K562 (cell line): ENCODE data around the gene NPDC1. TPM values are rescaled to one million over a fixed set of nuclear protein-coding genes. Genes with fewer than 3 reads are reported as not detected.

ENCODE experiments used
- ARID4B ChIP-seq: sonication (generic); formaldehyde crosslinking; IDR thresholded peaks from 2 replicates; pipeline ENCODE4 v1.8.0; 2022; ENCODE audit warnings: mild to moderate bottlenecking, missing genetic modification reagents
- CBX2 ChIP-seq: fragments of 200-600 bp; sonication (generic); IDR thresholded peaks from one replicate; pipeline ENCODE4 v1.6.1; 2012; ENCODE audit warnings: mild to moderate bottlenecking, low read length, inconsistent platforms; ENCODE audit not compliant: insufficient read depth, poor library complexity, severe bottlenecking
- CC2D1A ChIP-seq: fragments of 450-650 bp; IDR thresholded peaks from 2 replicates; pipeline ENCODE4 v1.6.1; 2017; ENCODE audit warnings: mild to moderate bottlenecking
- EZH2 ChIP-seq: IDR thresholded peaks from 2 replicates; pipeline ENCODE4 v1.6.1; 2012; ENCODE audit warnings: low read depth, mild to moderate bottlenecking, inconsistent platforms, low read length, borderline replicate concordance
- SPI1 ChIP-seq: IDR thresholded peaks from 2 replicates; pipeline ENCODE4 v1.6.1; 2011; ENCODE audit warnings: low read depth, low read length, control low read depth, borderline replicate concordance
- SRSF1 ChIP-seq: fragments of 200-400 bp; formaldehyde crosslinking; IDR thresholded peaks from 2 replicates; pipeline ENCODE4 v1.6.1; 2017; ENCODE audit warnings: mild to moderate bottlenecking, low read depth, low read length, moderate library complexity
- USF2 ChIP-seq: sonication (generic); formaldehyde crosslinking; IDR thresholded peaks from 2 replicates; pipeline ENCODE4 v1.5.0; 2020; ENCODE audit warnings: missing genetic modification reagents
- polyA plus RNA-seq, 8 experiments: library from polyadenylated mRNA; depleted of rRNA in 4 of 8; stranded (reverse) in 5 of 8; unstranded in 3 of 8; fragments of >200 nt; fragmentation: Nextera tagmentation in 2 of 8; fragmentation: Illumina TruSeq in 1 of 8; extraction: Ambion mirVana in 2 of 8; extraction: Trizol in 1 of 8; gene quantifications; 2 replicates each; pipeline versions ENCODE4 v1.2.1 to v1.2.3, GENCODE V29; 2011 to 2014; ENCODE audit warnings: inconsistent platforms in 1 of 8, missing spikeins in 1 of 8
- total RNA-seq, 7 experiments: library from RNA; depleted of rRNA in 6 of 7; stranded (reverse); fragments of >200 nt in 6 of 7; fragmentation: Illumina TruSeq in 2 of 7; extraction: Trizol in 2 of 7; gene quantifications; 2 replicates each; pipeline versions ENCODE4 v1.2.1 to v1.2.3, GENCODE V29; 2011 to 2021; ENCODE audit warnings: low replicate concordance in 1 of 7
- TF ChIP-seq, protein P1 (sequence below): fragments of 250-450 bp; sonication (Bioruptor Pico); IDR thresholded peaks from 2 replicates; pipeline ENCODE4 v1.9.0; 2021; ENCODE audit warnings: mild to moderate bottlenecking, inconsistent platforms
- TF ChIP-seq, protein P2 (sequence below), 2 experiments: fragments of 450-650 bp; formaldehyde crosslinking in 1 of 2; IDR thresholded peaks; 2 replicates each; pipeline versions ENCODE4 v1.4.0 to v1.6.1; 2014 to 2020; ENCODE audit warnings: mild to moderate bottlenecking in 2 of 2, borderline replicate concordance in 1 of 2, low read depth in 1 of 2

Gene NPDC1
- total and polyA plus RNA-seq, 9 of the 15 experiments (the other 6 are each of a cell fraction or from before 2014, with no cell fraction given), result 0.06 to 2.1 (median 0.53) TPM; not detected in 3

DNA sequence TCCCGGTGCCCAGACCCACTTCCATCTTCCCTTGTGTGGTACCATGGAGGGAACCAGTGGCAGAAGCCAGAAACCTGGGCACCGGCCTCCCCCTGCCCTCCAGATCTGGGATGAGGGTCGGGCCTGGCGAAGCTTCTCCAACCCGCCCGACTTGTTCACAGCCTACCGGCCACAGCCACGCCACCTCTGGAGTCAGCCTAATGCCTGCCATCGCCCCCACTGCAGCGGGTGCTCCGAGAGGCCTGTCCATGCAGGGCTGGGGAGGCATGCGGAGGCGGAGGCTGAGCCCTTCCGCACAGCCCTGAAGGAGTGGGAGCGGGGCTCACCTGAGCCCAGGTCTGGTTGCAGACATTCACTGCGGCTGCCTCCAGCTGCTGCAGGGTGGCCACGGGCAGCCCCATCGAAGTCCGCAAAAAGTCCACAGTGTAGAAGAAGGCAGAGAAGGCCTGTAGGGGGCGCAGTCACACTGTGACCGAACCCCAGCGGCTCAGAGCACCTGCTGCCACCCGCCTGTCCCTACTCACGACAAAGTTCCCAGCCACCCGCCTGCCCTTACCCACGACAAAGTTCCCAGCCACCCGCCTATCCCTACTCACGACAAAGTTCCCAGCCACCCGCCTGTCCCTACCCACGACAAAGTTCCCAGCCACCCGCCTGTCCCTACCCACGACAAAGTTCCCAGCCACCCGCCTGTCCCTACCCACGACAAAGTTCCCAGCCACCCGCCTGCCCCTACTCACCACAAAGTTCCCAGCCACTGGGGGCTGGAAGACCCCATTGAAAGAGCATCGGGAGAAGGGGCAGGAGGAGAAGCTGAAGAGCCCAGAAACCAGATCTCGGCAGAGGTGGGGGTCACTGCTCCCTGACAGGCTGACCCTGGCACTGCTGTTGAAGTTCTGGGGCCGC, 3.8 kb upstream of the NPDC1 start (continued):
- TF ChIP-seq USF2 (CRISPR knock-in tag), result no peak
- TF ChIP-seq, protein P1, sequence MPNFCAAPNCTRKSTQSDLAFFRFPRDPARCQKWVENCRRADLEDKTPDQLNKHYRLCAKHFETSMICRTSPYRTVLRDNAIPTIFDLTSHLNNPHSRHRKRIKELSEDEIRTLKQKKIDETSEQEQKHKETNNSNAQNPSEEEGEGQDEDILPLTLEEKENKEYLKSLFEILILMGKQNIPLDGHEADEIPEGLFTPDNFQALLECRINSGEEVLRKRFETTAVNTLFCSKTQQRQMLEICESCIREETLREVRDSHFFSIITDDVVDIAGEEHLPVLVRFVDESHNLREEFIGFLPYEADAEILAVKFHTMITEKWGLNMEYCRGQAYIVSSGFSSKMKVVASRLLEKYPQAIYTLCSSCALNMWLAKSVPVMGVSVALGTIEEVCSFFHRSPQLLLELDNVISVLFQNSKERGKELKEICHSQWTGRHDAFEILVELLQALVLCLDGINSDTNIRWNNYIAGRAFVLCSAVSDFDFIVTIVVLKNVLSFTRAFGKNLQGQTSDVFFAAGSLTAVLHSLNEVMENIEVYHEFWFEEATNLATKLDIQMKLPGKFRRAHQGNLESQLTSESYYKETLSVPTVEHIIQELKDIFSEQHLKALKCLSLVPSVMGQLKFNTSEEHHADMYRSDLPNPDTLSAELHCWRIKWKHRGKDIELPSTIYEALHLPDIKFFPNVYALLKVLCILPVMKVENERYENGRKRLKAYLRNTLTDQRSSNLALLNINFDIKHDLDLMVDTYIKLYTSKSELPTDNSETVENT, result no peak
- TF ChIP-seq CBX2, result no peak
- no peak for TF ChIP-seq ARID4B (CRISPR knock-in tag)
- TF ChIP-seq, protein P2, sequence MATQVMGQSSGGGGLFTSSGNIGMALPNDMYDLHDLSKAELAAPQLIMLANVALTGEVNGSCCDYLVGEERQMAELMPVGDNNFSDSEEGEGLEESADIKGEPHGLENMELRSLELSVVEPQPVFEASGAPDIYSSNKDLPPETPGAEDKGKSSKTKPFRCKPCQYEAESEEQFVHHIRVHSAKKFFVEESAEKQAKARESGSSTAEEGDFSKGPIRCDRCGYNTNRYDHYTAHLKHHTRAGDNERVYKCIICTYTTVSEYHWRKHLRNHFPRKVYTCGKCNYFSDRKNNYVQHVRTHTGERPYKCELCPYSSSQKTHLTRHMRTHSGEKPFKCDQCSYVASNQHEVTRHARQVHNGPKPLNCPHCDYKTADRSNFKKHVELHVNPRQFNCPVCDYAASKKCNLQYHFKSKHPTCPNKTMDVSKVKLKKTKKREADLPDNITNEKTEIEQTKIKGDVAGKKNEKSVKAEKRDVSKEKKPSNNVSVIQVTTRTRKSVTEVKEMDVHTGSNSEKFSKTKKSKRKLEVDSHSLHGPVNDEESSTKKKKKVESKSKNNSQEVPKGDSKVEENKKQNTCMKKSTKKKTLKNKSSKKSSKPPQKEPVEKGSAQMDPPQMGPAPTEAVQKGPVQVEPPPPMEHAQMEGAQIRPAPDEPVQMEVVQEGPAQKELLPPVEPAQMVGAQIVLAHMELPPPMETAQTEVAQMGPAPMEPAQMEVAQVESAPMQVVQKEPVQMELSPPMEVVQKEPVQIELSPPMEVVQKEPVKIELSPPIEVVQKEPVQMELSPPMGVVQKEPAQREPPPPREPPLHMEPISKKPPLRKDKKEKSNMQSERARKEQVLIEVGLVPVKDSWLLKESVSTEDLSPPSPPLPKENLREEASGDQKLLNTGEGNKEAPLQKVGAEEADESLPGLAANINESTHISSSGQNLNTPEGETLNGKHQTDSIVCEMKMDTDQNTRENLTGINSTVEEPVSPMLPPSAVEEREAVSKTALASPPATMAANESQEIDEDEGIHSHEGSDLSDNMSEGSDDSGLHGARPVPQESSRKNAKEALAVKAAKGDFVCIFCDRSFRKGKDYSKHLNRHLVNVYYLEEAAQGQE (IDR thresholded peaks at IDR 0.05; ENCODE audit: borderline replicate concordance), result peak; percentile 47; the same call in 1 of the 2 replicates
- TF ChIP-seq, protein P2 (CRISPR knock-in tag; IDR thresholded peaks at IDR 0.05; ENCODE audit: low read depth), result no peak
- no peak for TF ChIP-seq EZH2
- no peak for TF ChIP-seq CC2D1A
- no peak for TF ChIP-seq SRSF1
- TF ChIP-seq SPI1, result no peak
